HepG2 (cell line): ENCODE data around the gene SFTA2. TPM values are rescaled to one million over a fixed set of nuclear protein-coding genes. Genes with fewer than 3 reads are reported as not detected.

Experiments used
- CHCHD3 ChIP-seq: sonication (generic); formaldehyde crosslinking; IDR thresholded peaks from 2 replicates; pipeline ENCODE4 v1.8.0; 2022; ENCODE audit warnings: mild to moderate bottlenecking, missing genetic modification reagents, moderate library complexity
- KLF16 ChIP-seq, 2 experiments: sonication (generic) in 1 of 2; formaldehyde crosslinking in 1 of 2; IDR thresholded peaks; 2 replicates each; pipeline versions ENCODE4 v1.6.1 to v1.8.0; 2016 to 2023; ENCODE audit warnings: missing genetic modification reagents in 2 of 2, missing compliant biosample characterization in 1 of 2
- MAFF ChIP-seq: IDR thresholded peaks from 2 replicates; pipeline ENCODE4 v1.6.1; 2011; ENCODE audit warnings: low read depth, low read length, improper control_type of control experiment
- MYNN ChIP-seq: sonication (generic); formaldehyde crosslinking; IDR thresholded peaks from 2 replicates; pipeline ENCODE4 v1.4.0; 2020; ENCODE audit warnings: mild to moderate bottlenecking, low read depth, missing genetic modification reagents
- RXRB ChIP-seq: IDR thresholded peaks from 2 replicates; pipeline ENCODE4 v1.6.1; 2016; ENCODE audit warnings: borderline replicate concordance, missing genetic modification reagents, missing compliant biosample characterization
- ZC3H4 ChIP-seq: sonication (generic); formaldehyde crosslinking; IDR thresholded peaks from 2 replicates; pipeline ENCODE4 v1.4.0; 2020; ENCODE audit warnings: missing genetic modification reagents, borderline replicate concordance
- polyA plus RNA-seq, 8 experiments: library from polyadenylated mRNA; depleted of rRNA in 3 of 8; stranded (reverse) in 7 of 8; unstranded in 1 of 8; fragments of >200 nt; fragmentation: Illumina TruSeq in 4 of 8; extraction: Trizol in 4 of 8; gene quantifications; 2 replicates each; pipeline versions ENCODE4 v1.2.1 to v1.2.3, GENCODE V29; 2011 to 2016; ENCODE audit warnings: low read depth in 4 of 8, missing spikeins in 1 of 8, mixed read lengths in 1 of 8; ENCODE audit not compliant: insufficient read depth in 1 of 8
- total RNA-seq, 5 experiments: library from RNA; depleted of rRNA; stranded (reverse); fragments of >200 nt; fragmentation: Illumina TruSeq; extraction: Trizol; gene quantifications; 2 replicates each; pipeline ENCODE4 v1.2.3, GENCODE V29; 2016; ENCODE audit warnings: low read depth in 1 of 5
- TF ChIP-seq, protein P1 (sequence below): IDR thresholded peaks from 2 replicates; pipeline ENCODE4 v1.6.1; 2016; ENCODE audit warnings: low read depth, missing genetic modification reagents, missing compliant biosample characterization
- TF ChIP-seq, protein P2 (sequence below): sonication (generic); formaldehyde crosslinking; IDR thresholded peaks from 2 replicates; pipeline ENCODE4; 2020; ENCODE audit warnings: missing genetic modification reagents, mild to moderate bottlenecking, borderline replicate concordance
- TF ChIP-seq, protein P3 (sequence below), 2 experiments: sonication (generic) in 1 of 2; formaldehyde crosslinking in 1 of 2; IDR thresholded peaks; 2 replicates each; pipeline versions ENCODE4 v1.6.1 to v1.9.0; 2014 to 2022; ENCODE audit warnings: antibody characterized with exemption in 1 of 2, borderline replicate concordance in 1 of 2, inconsistent platforms in 1 of 2, low read depth in 1 of 2, missing genetic modification reagents in 1 of 2

The SFTA2 gene
- total and polyA plus RNA-seq, 2 of the 13 experiments (the other 11 are each of a cell fraction or from before 2014, with no cell fraction given): not detected

DNA sequence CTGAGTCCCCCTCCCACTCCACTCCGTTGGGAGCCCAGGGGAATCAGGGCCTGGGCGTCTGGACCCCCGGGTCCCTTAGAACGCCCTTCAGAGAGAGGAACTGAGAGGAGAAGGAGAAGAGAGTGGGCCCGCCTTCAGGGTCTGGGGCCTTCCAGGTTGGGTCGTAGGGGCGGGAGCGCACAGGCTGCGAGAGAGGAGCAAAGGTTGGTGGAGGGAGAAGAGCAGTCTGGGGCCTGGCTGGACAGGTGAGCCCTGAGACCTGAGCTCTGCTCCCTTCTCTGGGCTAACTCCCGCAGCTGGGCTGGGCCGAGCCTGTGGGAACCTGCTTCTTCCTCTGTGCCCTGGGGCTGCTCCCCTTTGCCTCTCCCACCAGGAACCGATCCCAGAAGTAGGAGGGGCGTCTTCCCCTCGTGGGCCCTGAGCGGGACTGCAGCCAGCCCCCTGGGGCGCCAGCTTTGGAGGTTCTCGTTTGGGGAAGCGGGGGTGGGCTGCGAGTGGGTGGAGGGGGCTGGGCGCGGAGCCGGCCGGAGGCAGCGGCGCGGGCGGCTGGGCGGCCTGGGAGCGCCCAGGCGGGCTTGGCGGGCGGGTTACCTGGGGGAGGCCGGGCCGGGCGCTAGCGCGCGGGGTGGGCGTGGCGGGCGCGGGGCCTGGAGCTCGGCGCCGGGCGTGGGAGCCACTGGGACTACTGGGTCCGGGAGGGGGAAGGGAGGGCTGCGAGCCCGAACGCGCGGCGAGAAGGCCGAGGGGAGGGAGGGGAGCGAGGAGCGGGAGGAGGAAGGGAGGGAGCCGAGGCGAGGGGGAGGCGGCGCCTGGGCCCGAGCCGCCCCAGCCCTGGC is 48.1 kb downstream of the SFTA2 start, which contains the start of gene DDR1 (continued):
- TF ChIP-seq, protein P1, sequence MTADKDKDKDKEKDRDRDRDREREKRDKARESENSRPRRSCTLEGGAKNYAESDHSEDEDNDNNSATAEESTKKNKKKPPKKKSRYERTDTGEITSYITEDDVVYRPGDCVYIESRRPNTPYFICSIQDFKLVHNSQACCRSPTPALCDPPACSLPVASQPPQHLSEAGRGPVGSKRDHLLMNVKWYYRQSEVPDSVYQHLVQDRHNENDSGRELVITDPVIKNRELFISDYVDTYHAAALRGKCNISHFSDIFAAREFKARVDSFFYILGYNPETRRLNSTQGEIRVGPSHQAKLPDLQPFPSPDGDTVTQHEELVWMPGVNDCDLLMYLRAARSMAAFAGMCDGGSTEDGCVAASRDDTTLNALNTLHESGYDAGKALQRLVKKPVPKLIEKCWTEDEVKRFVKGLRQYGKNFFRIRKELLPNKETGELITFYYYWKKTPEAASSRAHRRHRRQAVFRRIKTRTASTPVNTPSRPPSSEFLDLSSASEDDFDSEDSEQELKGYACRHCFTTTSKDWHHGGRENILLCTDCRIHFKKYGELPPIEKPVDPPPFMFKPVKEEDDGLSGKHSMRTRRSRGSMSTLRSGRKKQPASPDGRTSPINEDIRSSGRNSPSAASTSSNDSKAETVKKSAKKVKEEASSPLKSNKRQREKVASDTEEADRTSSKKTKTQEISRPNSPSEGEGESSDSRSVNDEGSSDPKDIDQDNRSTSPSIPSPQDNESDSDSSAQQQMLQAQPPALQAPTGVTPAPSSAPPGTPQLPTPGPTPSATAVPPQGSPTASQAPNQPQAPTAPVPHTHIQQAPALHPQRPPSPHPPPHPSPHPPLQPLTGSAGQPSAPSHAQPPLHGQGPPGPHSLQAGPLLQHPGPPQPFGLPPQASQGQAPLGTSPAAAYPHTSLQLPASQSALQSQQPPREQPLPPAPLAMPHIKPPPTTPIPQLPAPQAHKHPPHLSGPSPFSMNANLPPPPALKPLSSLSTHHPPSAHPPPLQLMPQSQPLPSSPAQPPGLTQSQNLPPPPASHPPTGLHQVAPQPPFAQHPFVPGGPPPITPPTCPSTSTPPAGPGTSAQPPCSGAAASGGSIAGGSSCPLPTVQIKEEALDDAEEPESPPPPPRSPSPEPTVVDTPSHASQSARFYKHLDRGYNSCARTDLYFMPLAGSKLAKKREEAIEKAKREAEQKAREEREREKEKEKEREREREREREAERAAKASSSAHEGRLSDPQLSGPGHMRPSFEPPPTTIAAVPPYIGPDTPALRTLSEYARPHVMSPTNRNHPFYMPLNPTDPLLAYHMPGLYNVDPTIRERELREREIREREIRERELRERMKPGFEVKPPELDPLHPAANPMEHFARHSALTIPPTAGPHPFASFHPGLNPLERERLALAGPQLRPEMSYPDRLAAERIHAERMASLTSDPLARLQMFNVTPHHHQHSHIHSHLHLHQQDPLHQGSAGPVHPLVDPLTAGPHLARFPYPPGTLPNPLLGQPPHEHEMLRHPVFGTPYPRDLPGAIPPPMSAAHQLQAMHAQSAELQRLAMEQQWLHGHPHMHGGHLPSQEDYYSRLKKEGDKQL (CRISPR knock-in tag): no peak
- TF ChIP-seq, protein P2, sequence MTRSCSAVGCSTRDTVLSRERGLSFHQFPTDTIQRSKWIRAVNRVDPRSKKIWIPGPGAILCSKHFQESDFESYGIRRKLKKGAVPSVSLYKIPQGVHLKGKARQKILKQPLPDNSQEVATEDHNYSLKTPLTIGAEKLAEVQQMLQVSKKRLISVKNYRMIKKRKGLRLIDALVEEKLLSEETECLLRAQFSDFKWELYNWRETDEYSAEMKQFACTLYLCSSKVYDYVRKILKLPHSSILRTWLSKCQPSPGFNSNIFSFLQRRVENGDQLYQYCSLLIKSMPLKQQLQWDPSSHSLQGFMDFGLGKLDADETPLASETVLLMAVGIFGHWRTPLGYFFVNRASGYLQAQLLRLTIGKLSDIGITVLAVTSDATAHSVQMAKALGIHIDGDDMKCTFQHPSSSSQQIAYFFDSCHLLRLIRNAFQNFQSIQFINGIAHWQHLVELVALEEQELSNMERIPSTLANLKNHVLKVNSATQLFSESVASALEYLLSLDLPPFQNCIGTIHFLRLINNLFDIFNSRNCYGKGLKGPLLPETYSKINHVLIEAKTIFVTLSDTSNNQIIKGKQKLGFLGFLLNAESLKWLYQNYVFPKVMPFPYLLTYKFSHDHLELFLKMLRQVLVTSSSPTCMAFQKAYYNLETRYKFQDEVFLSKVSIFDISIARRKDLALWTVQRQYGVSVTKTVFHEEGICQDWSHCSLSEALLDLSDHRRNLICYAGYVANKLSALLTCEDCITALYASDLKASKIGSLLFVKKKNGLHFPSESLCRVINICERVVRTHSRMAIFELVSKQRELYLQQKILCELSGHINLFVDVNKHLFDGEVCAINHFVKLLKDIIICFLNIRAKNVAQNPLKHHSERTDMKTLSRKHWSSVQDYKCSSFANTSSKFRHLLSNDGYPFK (CRISPR knock-in tag): no peak
- no peak for TF ChIP-seq KLF16 (CRISPR knock-in tag; IDR thresholded peaks at IDR 0.05)
- no peak for TF ChIP-seq ZC3H4 (CRISPR knock-in tag)
- TF ChIP-seq, protein P3, sequence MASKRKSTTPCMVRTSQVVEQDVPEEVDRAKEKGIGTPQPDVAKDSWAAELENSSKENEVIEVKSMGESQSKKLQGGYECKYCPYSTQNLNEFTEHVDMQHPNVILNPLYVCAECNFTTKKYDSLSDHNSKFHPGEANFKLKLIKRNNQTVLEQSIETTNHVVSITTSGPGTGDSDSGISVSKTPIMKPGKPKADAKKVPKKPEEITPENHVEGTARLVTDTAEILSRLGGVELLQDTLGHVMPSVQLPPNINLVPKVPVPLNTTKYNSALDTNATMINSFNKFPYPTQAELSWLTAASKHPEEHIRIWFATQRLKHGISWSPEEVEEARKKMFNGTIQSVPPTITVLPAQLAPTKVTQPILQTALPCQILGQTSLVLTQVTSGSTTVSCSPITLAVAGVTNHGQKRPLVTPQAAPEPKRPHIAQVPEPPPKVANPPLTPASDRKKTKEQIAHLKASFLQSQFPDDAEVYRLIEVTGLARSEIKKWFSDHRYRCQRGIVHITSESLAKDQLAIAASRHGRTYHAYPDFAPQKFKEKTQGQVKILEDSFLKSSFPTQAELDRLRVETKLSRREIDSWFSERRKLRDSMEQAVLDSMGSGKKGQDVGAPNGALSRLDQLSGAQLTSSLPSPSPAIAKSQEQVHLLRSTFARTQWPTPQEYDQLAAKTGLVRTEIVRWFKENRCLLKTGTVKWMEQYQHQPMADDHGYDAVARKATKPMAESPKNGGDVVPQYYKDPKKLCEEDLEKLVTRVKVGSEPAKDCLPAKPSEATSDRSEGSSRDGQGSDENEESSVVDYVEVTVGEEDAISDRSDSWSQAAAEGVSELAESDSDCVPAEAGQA (IDR thresholded peaks at IDR 0.05; ENCODE audit: low read depth): no peak
- TF ChIP-seq, protein P3 (CRISPR knock-in tag; IDR thresholded peaks at IDR 0.05; ENCODE audit: borderline replicate concordance): no peak
- TF ChIP-seq MYNN (CRISPR knock-in tag): no peak
- TF ChIP-seq MAFF: no peak
- TF ChIP-seq RXRB: no peak
- no peak for TF ChIP-seq CHCHD3 (CRISPR knock-in tag)
